NCI-H748 (cell line): ENCODE results near the gene ASAP2.

Experiments
- DNase-seq: peaks from one replicate; lab custom pipeline; 2025; ENCODE audit not compliant: unreplicated experiment; lab: John Stamatoyannopoulos, UW

ASAP2 gene

DNA sequence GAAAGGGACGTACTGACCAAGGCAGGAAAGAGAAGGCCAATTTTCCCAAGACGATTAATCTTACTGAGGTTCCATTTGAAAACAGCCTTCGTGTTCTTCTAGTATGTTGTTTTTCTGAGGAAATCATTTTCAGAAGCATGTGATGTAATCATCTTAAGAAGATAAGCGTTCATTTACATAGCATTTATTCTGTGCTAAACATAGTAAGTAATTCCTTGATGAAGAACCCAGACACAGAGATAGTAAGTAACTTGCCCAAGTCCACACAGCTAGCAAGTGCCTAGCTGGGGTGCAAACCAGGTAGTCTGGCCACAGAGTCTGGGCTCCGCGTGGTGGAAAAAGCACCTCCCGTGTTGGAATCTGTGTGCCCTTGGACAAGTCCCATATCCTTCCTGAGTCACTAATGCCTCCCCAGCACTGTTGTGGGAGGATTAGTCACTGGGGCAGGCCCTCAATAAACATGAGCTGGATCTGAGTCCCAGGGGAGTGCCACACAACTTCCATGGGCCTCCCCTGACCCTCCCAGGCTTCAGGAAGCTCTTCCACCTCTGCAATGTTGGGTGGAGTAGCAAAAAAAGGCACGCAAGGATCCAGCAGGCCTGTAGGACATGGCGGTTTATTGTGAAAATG is 26.9 kb upstream of the ASAP2 start:
- DNase-seq = no peak

DNA sequence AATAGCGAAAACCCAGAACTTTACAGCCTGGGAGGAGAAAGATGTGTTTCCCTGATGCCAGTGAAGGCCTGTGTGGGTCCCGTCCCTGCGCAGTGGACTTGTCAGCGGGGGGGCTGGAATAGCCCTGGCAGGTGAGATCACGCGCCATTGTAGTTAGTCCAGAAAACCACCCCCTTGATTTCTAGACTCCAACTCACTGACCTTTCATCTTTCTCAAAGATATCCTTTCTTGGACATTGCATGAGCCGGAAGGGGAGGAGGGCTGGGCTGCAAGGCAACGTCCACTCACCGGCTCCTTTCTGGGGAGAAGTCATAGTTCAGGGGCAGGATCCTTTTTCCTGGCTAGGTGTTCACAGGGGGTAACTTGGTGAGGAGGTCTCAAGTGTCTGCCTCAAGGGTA is 22.3 kb upstream of the ASAP2 start:
- no peak for DNase-seq

DNA sequence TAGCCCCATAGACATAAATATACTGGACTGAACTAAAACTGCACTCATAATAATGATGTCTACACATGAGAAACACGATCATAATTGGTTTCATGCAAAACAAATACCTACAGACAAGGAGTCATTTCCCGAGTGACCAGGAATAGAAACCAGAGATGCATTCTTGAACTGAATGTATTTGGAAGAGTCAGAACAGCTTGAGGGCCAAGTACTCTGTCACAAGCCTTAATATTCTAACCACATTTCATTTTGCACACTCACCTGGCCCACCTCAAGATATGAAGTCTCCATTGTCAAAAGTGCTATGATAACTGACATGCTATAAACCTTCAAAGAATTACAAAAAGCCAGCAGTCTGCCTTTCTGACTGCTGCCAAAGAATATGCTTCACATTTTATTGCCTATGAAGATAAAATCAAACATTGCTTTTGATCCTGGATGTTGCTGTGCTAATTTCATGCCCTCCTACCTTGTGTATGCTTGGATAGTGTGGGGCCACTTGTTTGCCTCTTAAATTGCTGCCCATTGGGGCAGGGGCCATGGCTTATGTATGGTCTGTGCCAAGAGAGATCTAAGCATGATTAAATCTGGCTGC is 18.9 kb upstream of the ASAP2 start:
- DNase-seq = no peak

DNA sequence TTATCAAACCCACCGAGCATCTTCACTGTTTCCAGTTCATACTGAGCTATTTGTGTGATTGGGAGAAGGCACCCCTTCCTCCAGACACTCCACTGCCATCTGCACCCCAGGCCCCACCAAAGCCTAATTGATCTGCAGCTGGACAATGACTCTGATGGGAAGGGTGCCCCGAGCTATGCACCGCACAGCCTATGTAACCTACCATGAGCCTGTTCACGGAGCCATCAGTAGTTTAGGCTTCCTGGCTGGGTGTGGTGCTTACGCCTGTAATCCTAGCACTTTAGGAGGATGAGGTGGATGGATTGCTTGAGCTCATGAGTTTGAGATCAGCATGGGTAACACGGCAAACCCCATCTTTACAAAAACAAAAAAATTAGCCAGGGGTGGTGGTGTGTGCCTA is 17.8 kb upstream of the ASAP2 start:
- DNase-seq = no peak

DNA sequence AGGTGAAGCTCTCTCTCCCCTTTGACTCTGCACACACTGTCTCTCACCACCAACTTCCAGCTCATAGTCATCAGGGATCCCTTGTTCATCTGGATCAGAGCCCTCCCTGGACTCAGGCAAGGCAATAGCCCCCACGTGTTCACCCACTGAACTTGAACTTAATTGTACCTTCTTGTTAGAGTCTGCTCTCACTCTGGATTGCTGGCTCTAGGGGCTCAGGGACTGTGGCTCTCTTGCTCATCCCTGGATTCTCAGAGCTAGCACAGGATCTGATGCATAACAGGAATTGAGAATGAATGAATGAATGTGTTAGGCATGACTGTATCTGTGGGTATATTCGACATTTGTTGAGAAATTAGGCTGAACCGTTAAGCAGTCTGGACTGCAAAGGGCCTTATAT is 16.7 kb upstream of the ASAP2 start:
- no peak for DNase-seq

DNA sequence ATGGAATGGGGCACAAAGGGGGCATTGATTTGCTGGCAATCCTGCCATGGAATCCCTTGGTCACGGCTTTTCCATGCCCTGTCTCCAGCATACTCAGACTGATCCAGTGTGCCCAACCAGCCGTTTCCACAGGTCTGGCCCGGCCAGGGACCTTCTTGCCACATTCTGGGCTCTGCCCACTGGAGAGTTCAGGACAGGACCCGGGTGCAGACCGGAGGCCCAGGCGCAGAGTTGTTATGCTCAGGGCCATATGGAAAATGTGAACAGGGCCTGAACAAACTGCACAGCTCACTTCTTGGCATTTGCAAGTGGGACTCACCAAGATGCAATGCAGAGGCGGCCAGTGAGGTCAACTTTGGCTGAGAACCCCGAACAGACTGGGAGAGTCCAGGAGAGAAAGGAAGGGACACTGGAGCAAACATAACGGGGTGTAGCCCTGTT is 15.6 kb upstream of the ASAP2 start:
- DNase-seq = peak; percentile 52

DNA sequence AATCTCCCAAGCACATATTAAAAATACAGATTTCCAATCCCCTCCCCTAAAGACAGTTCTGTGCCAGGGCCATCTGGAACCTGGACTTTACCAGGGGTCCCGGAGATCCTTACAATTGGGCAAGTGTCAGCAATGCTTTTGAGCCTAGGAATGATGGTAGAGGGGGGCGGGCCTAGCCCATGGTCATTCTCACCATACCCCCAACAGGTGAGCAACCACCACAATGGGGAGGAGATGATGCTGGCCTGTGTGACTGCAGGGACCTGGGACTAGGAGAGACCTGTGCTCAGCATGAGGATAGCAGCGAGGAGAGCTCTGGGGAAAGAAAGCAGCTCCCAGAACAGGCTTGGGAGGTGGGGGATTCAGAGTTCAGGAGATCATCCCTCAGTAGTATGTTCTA is 13.9 kb upstream of the ASAP2 start:
- no peak for DNase-seq

DNA sequence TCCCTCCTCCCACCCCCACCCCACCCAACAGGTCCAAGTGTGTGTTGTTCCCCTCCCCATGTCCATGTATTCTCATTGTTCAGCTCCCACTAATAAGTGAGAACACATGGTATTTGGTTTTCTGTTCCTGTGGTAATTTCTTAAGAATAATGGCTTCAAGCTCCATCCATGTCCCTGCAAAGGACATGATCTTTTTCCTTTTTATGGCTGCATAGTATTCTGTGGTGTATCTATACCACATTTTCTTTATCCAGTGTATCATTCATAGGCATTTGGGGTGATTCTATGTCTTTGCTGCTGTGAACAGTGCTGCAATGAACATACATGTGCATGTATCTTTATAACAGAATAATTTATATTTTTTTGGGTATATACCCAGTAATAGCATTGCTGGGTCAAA is 12.3 kb upstream of the ASAP2 start:
- no peak for DNase-seq

DNA sequence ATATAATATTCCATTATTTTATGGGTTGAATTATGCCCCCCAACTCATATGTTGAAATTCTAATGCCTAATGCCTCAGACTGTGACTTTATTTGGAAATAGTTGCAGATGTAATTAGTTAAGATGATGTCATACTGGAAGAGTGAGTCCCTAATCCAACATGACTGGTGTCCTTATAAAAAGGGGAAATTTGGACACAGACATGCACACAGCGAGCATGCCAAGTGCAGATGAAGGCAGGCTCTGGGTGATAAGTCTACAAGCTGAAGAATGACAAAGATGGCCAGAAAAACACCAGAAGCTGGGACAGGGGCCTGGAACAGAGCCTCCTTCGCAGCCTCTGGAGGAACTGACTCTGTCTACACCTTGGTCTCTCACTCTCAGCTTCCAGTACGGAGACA is 10.0 kb upstream of the ASAP2 start:
- no peak for DNase-seq

DNA sequence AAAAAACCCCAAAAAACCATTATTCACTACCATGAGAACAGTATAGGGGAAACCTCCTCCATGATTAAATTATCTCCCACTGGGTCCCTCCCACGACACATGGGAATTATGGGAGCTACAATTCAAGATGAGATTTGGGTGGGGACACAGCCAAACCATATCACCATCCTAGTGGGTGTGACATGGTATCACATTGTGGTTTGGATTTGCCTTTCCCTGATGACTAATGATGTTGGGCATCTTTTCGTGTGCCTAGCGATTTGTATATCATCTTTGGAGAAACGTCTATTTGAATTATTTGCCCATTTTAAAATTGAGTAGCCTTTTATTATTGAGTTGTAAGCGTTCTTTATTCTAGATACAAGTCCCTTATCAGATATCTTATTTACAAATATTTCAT is 8.7 kb upstream of the ASAP2 start:
- no peak for DNase-seq

DNA sequence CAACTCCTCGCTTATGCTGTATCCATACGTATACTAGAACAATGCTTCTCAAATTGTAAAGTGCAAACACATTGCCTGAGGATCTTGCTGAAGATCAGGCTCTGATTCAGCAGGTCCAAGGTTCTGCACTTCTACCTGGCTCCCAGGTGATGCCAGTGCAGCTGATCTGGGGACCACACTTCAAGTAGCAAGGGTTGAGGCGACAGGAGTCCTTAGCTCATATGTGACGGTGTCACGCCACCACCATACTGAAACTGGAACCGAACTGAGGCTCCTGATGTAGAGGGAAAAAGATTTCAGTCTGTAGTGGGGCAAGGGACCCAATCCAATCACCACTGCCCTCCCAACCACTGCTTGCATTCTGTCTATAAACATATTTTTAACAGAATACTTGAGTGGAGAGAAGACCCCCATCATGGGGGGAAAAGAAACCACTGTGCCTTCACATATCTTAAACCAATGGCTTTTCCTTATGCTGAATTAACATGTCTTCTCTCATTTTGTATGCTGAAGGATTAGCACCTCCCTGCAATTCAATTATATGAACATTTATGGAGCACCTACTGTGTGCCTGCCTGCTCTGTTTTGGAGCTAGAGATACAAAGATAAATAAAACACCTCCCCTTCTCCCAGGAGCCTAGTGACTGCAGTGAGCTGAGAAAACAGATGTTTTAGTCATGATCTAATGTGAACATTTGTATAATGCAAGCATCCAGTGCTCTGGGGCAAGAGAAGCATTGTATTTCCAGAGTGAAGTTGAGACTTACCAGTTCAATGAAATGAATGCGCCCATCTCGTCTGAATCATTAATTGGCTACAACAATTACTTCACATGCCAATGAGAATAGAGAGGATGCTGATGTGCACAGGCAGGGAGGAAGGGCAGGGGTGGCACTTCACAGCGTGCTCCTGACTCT is 6.6 kb upstream of the ASAP2 start:
- DNase-seq = no peak

DNA sequence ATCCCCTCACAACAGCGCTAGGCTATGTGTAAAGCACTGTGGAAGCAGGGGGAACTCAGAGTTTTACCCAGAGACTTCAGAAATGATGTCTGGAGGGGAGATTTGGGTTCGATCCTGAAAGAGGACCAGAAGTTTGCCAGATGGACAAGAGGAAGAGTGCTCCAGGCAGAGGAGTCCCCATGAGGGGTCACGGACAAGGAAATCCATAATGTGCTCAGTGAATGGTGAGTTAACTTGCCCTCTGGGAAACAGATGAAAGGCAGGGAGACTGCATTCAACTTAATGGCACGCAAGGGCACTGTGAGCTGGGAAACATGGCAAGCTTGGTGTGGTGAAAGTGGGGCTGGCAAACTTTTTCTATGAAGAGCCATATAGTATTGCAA is 6.0 kb upstream of the ASAP2 start:
- DNase-seq = no peak

DNA sequence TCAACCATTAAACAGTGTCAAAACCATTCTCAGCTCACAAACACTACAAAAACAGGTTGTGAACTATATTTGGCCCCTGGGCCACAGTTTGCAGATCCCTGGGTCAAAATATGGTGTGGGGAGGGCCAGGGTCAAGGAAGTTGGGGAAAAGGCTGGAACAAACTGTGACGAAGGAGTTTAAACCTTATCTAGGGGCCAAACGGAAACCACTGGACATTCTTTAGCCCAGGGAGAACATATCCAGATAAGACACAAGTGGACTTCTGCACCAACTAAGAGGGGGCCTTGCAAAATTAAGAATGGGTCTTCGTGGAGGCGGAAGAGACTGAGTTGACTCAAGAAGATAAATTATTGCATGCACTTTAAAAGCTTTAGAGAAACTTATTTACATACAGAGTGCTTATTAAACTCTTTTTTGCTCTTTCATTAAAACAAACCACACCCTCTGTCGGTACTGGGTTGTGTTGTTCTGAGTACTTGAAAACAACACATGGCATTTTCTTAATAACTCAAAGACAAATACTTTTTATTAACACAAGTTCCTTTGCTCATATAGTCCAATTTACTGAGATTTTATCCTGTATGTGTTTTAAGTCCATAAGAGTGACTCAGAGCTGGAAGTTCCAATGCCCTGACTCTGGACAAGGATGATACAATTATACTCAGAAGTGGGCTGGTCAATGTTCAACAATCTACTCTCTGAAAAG is 5.3 kb upstream of the ASAP2 start:
- no peak for DNase-seq

DNA sequence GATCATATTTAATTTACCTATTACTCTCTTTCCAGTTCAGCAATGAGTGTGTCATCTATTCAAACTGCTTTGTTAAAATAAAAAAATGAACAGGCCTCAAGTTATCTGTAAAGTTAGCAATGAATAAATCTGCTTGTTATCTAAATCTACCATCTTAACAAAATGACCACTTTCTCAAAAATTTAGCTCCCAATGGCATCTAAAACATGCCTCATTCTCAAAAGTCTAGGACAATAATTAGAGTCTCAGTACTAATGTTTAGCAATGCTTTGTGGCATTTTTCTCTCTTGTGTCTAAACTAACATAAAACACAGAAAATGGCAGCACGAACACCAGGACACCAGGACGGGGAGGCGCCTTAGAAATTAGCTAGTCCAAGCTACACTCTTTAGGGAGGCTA is 3.6 kb upstream of the ASAP2 start:
- DNase-seq = no peak

DNA sequence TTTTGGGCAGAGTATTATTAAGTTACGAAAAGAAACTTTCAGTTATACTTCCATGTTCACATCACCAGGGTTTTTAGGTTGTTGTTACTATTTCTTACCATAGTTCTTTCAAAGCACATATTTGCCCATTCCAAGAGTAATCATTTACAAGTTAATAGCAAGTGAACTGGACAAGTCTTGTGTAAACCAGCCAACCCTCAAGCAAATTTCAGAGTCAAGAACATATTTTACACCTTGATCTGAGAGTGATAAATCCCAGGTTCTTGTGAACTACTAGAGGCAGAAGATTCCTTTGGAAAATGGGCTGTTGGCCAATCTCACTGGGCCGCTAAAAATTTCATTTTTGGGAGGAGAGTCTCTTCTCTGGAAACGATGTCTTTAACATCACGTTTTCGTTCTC is 2.7 kb upstream of the ASAP2 start:
- DNase-seq = no peak

DNA sequence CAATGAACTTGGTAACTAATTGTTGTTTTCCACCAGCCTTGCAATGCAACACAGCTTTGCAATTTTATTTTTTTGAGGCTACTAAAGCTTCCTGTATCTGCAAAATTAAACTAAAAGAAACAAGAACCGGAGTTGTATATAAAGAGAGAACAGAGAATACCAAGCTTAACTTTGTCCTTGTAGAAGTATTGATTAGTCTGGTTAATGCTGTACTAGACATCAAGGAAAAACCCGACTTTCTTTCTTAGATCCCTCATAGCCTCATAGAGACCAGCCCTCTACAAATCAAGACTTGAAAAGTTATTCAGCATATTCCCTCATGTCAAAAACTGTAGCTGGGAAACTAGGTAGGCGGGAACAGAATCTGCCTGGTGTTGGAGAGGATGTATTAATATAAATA is 1.7 kb upstream of the ASAP2 start:
- no peak for DNase-seq

DNA sequence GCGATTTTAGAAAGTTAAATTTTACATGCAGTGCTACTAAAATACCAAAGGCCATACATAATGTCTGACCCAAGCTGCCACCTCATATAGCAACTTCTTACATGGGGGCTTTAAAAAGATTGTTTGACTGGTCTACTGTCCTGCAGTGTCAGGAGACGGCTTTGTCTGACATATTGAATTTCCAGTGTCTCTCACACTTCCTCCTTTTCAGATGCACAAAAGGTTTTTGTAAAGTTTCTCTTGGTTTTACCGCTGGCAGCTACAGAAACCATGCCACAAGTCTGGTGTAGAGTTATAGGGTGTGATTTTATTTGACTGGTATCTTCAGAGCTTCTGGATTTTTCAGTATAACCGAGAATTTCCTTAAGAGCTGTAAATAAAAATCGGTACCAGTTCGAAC is 1.1 kb upstream of the ASAP2 start:
- no peak for DNase-seq

DNA sequence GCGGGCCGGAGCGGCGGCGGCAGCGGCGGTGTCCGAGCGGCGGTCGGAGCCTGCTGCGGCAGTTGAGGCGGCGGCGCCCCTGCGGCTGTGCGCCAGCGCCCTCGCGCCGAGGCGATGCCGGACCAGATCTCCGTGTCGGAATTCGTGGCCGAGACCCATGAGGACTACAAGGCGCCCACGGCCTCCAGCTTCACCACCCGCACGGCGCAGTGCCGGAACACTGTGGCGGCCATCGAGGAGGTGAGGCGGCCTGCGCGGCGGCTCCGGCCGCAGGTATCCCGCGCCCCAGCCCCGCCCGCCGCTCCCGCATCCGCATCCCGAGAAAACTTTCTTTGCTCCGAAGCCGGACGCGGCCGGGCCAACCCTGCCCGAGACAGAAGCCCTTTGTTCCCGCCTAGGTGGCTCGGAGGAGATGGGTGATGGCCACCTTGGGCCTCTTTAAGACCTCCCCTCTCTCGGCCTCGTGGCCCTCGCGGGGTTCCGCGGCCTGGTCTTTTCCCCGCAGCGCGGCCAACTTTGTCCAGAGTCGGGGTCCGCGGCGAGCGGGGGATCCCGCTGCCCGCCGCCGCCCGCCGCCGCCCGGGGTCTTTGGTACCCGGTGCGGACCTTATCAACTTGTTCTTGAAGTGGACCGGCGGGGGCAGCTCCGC is 504 bp downstream of the ASAP2 start:
- DNase-seq = peak; percentile 77

DNA sequence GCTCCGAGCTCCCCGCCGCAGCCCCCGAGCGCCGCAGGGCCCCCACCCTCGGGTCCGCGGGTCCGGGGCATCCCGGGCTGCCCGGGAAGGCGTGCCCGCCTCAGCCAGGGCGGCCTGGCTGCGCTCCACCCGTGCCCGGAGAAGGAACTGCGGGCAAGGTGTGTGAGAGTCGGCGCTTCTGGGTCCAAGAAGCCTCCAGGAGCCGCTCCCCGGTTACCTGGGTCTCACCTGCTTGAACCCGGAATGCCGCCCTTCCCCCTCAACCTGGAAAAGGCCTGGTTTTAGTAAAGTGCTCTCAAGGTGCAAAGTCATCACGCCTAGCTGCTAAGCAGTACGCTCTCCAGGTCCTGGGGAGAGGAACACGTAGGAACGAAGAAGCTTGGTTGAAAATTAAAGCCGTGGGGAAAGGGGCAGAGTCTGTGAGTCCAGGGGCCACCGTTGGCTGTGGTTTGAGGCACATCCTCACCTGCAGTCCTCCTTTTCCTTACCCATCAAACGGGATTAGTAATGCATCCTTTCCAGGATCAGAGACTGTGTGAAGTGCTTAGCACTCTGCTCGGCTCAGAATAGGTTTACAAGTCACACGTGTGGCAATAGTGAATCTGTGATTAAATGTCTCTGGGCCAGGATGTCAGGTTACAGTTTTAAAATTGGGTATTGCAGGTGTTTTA is 1.2 kb downstream of the ASAP2 start:
- DNase-seq = peak; percentile 73

DNA sequence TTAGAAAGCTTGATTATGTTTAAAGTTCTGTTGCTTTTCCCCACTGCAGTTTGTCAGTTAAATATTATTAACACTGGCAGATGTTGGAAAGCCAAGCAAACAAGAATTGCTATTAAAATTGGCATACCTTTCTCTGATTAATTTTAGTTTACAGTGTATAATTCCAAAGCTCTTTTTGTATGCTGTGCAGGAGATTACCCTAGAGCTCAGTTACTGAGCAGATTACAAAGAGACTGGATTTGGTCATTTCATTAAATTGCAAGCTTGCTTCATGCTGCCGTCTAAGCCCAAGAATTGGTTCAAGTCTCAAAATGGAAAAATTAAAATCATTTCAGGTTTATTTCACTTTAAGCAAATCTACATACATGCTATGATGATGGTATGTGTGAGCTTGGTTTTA is 2.3 kb downstream of the ASAP2 start:
- no peak for DNase-seq

DNA sequence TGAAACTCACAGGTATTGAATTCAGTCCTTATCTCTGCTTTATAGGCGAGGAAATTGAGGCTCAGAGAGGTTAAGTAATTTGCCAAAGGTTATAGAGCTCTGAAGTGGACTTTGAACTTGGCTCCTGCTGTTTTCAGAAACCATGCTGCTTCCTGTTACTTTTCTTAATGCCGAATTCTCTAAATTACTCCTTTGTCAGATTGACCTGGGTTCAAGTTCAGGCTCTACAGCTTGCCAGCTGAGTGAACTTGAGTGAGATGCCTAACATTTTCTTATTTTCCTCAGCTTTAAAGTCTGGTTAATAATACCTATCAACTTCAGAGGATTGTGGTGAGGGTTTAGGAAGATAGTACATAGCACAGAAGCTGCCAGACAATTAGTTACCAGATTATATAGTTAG is 3.4 kb downstream of the ASAP2 start:
- no peak for DNase-seq
